MCF 10A (cell line): ENCODE measurements around the gene CNOT2. TPM values are rescaled to one million over a fixed set of nuclear protein-coding genes. Genes with fewer than 3 reads are reported as not detected.

Experiments
- BruUV-seq: library from RNA; stranded (reverse); fragments of 400-500 nt; replicated peaks from 2 replicates; lab custom pipeline; 2021; lab: Mats Ljungman, UMichigan
- CTCF ChIA-PET: fragments of 300-600 bp; sonication (Branson Sonifier 250); formaldehyde crosslinking; extraction: SDS; loops from one replicate; lab custom pipeline; 2021; ENCODE audit warnings: antibody characterized with exemption, inconsistent platforms; lab: Yijun Ruan, JAX
- POLR2A ChIA-PET: fragments of 300-600, 350-650 bp; sonication (Branson Sonifier 250); formaldehyde crosslinking; extraction: SDS; loops from one replicate; lab custom pipeline; 2020; ENCODE audit warnings: antibody characterized with exemption, inconsistent platforms; lab: Yijun Ruan, JAX
- DNase-seq: peaks from one replicate; pipeline ENCODE4 v3.0.0-alpha.2; 2018; ENCODE audit not compliant: unreplicated experiment
- H3K27ac Mint-ChIP-seq: one replicate; pipeline ENCODE4 v1.8.0; 2022; ENCODE audit warnings: mild to moderate bottlenecking, low read depth, mixed read lengths; ENCODE audit not compliant: unreplicated experiment
- H3K27me3 Mint-ChIP-seq: one replicate; pipeline ENCODE4 v1.8.0; 2022; ENCODE audit warnings: mixed read lengths; ENCODE audit not compliant: insufficient read depth, unreplicated experiment
- H3K36me3 Mint-ChIP-seq: one replicate; pipeline ENCODE4 v1.8.0; 2022; ENCODE audit warnings: mild to moderate bottlenecking, moderate library complexity, mixed read lengths; ENCODE audit not compliant: insufficient read depth, unreplicated experiment
- H3K4me1 Mint-ChIP-seq: one replicate; pipeline ENCODE4 v1.8.0; 2022; ENCODE audit warnings: mixed read lengths; ENCODE audit not compliant: insufficient read depth, unreplicated experiment
- H3K4me3 Mint-ChIP-seq: one replicate; pipeline ENCODE4 v1.8.0; 2022; ENCODE audit warnings: mild to moderate bottlenecking, moderate library complexity, mixed read lengths; ENCODE audit not compliant: unreplicated experiment
- H3K9me3 Mint-ChIP-seq: one replicate; pipeline ENCODE4 v1.8.0; 2022; ENCODE audit warnings: mixed read lengths; ENCODE audit not compliant: unreplicated experiment
- CTCF ChIP-seq: fragments of 200-600 bp; IDR thresholded peaks from one replicate; pipeline ENCODE4 v1.8.0; 2022; ENCODE audit warnings: antibody characterized with exemption, mild to moderate bottlenecking; ENCODE audit not compliant: unreplicated experiment
- intact Hi-C: fragments of 100-400 bp; cut with micrococcal nuclease; formaldehyde crosslinking; loops from 2 replicates; pipeline ENCODE4 v1.14.1; 2022
- total RNA-seq: library from RNA; stranded (reverse); gene quantifications from 2 replicates; pipeline ENCODE4 v1.2.3, GENCODE V29; 2022

The CNOT2 gene
- total RNA-seq, 1 experiment from 2014 or later = 91.0 TPM

- Mint-ChIP-seq H3K4me3 (no peak overlapping the region), H3K27ac (no peak overlapping the region), H3K9me3 (no peaks in the 10 kb centered on the region), H3K4me1 (peaks cover 42% of the 10 kb centered on the region), H3K27me3 (no peaks in the 10 kb centered on the region), H3K36me3 (peaks cover 7% of the 10 kb centered on the region)
- no TSS peak for BruUV-seq
- DNase-seq = no peak
- ChIA-PET POLR2A (interaction anchor here (1.2 kb wide), 1 partner anchor 262 kb away, joined by 4 read pairs; no protein-coding TSS in a partner anchor), CTCF (interaction anchor here (0.6 kb wide), 1 partner anchor 10 kb away, joined by 3 read pairs; no protein-coding TSS in a partner anchor)
- intact Hi-C loops = loop anchor here (10.0 kb wide), 1 partner anchor 85 kb away; no protein-coding TSS in a partner anchor
- TF ChIP-seq CTCF = no peak
Measured at GRCh38 chr12:70249903-70250302, 6.7 kb downstream of the CNOT2 start.

- Mint-ChIP-seq H3K27me3 (no peaks in the 10 kb centered on the region), H3K9me3 (no peaks in the 10 kb centered on the region), H3K4me1 (peaks cover 42% of the 10 kb centered on the region), H3K27ac (no peak overlapping the region), H3K4me3 (no peak overlapping the region), H3K36me3 (peaks cover 7% of the 10 kb centered on the region)
- intact Hi-C loops = no loop called here
- ChIA-PET POLR2A (no interaction called here), CTCF (interaction anchor here (0.5 kb wide), 1 partner anchor 598 kb away, joined by 3 read pairs; no protein-coding TSS in a partner anchor)
- TF ChIP-seq CTCF = no peak
- no TSS peak for BruUV-seq
- no peak for DNase-seq
Measured at GRCh38 chr12:70251226-70251625, 8.0 kb downstream of the CNOT2 start.

- Mint-ChIP-seq H3K4me1 (peaks cover 38% of the 10 kb centered on the region), H3K27me3 (no peaks in the 10 kb centered on the region), H3K27ac (peak overlapping the region; percentile 25), H3K36me3 (peaks cover 7% of the 10 kb centered on the region), H3K4me3 (no peak overlapping the region), H3K9me3 (no peaks in the 10 kb centered on the region)
- ChIA-PET POLR2A (interaction anchor here (1.4 kb wide), 1 partner anchor 8 kb away, joined by 6 read pairs; no protein-coding TSS in a partner anchor), CTCF (interaction anchor here (0.5 kb wide), 1 partner anchor 598 kb away, joined by 3 read pairs; no protein-coding TSS in a partner anchor)
- intact Hi-C loops = no loop called here
- TF ChIP-seq CTCF = no peak
- DNase-seq = no peak
- BruUV-seq = no TSS peak
Measured at GRCh38 chr12:70251661-70252060, 8.4 kb downstream of the CNOT2 start.

- Mint-ChIP-seq H3K36me3 (peaks cover 6% of the 10 kb centered on the region), H3K4me3 (no peak overlapping the region), H3K4me1 (peaks cover 31% of the 10 kb centered on the region), H3K27ac (no peak overlapping the region), H3K9me3 (no peaks in the 10 kb centered on the region), H3K27me3 (no peaks in the 10 kb centered on the region)
- no TSS peak for BruUV-seq
- no peak for TF ChIP-seq CTCF
- ChIA-PET CTCF (interaction anchor here (0.6 to 0.7 kb wide), 2 partner anchors 127 to 325 kb away, joined by 3 read pairs; no protein-coding TSS in a partner anchor), POLR2A (interaction anchor here (1.4 kb wide), 1 partner anchor 9 kb away, joined by 6 read pairs; no protein-coding TSS in a partner anchor)
- DNase-seq = no peak
- intact Hi-C loops = no loop called here
Measured at GRCh38 chr12:70252832-70253231, 9.6 kb downstream of the CNOT2 start.
